ENCODE results near the gene SLC27A2. TPM values are rescaled to one million over a fixed set of nuclear protein-coding genes. Genes with fewer than 3 reads are reported as not detected.
A peak's percentile ranks its signal among the peaks of the same experiment; 100 is the strongest.

Gene SLC27A2
- polyA plus RNA-seq, 1 experiment, result 0.11 TPM

- ChIA-PET CTCF (no interaction called here), POLR2A (no interaction called here)
- no peak for TF ChIP-seq CTCF (IDR thresholded peaks at IDR 0.05; ENCODE audit: low read depth, low read length)
- Histone ChIP-seq H3K27me3 (ENCODE audit: control insufficient read depth, insufficient read depth, low read length) (peaks cover 4% of the 10 kb centered on the region), H3K9me3 (ENCODE audit: control insufficient read depth, insufficient read depth, low read length) (no peaks in the 10 kb centered on the region), H3K4me3 (ENCODE audit: low read depth, low read length) (no peak overlapping the region), H3K27ac (ENCODE audit: low read depth, low read length) (no peak overlapping the region)
- no peak for DNase-seq (ENCODE audit: low read depth, low spot score)
Measured at GRCh38 chr15:50224606-50225005, 42.6 kb downstream of the SLC27A2 start.

- Histone ChIP-seq H3K27ac (ENCODE audit: low read depth, low read length) (no peak overlapping the region), H3K27me3 (ENCODE audit: control insufficient read depth, insufficient read depth, low read length) (peaks cover 4% of the 10 kb centered on the region), H3K4me3 (ENCODE audit: low read depth, low read length) (no peak overlapping the region), H3K9me3 (ENCODE audit: control insufficient read depth, insufficient read depth, low read length) (no peaks in the 10 kb centered on the region)
- no peak for DNase-seq (ENCODE audit: low read depth, low spot score)
- TF ChIP-seq CTCF (IDR thresholded peaks at IDR 0.05; ENCODE audit: low read depth, low read length), result no peak
- POLR2A ChIA-PET, result no interaction called here
- CTCF ChIA-PET, result no interaction called here
Measured at GRCh38 chr15:50225057-50225456, 43.1 kb downstream of the SLC27A2 start.

- H3K27me3 ChIP-seq (ENCODE audit: control insufficient read depth, insufficient read depth, low read length), result no peaks in the 10 kb centered on the region
- no peak for DNase-seq (ENCODE audit: low read depth, low spot score)
- H3K9me3 ChIP-seq (ENCODE audit: control insufficient read depth, insufficient read depth, low read length), result no peaks in the 10 kb centered on the region
- no peak for TF ChIP-seq CTCF (IDR thresholded peaks at IDR 0.05; ENCODE audit: low read depth, low read length)
- H3K27ac ChIP-seq (ENCODE audit: low read depth, low read length), result no peak overlapping the region
- POLR2A ChIA-PET, result no interaction called here
- CTCF ChIA-PET, result no interaction called here
- H3K4me3 ChIP-seq (ENCODE audit: low read depth, low read length), result no peak overlapping the region
Measured at GRCh38 chr15:50225938-50226337, 43.9 kb downstream of the SLC27A2 start.

GRCh38 chr15:50227076-50227475 is 45.1 kb downstream of the SLC27A2 start:
- TF ChIP-seq CTCF (IDR thresholded peaks at IDR 0.05; ENCODE audit: low read depth, low read length), result no peak
- POLR2A ChIA-PET, result no interaction called here
- Histone ChIP-seq H3K9me3 (ENCODE audit: control insufficient read depth, insufficient read depth, low read length) (no peaks in the 10 kb centered on the region), H3K4me3 (ENCODE audit: low read depth, low read length) (no peak overlapping the region), H3K27ac (ENCODE audit: low read depth, low read length) (no peak overlapping the region), H3K27me3 (ENCODE audit: control insufficient read depth, insufficient read depth, low read length) (no peaks in the 10 kb centered on the region)
- CTCF ChIA-PET, result no interaction called here
- DNase-seq (ENCODE audit: low read depth, low spot score), result peak; percentile 34

- no peak for TF ChIP-seq CTCF (IDR thresholded peaks at IDR 0.05; ENCODE audit: low read depth, low read length)
- CTCF ChIA-PET, result interaction anchor here (0.6 kb wide), 1 partner anchor 80 kb away, joined by 3 read pairs; no protein-coding TSS in a partner anchor
Measured at GRCh38 chr15:50228866-50229265, 46.9 kb downstream of the SLC27A2 start.

More at GRCh38 chr15:50228866-50229265, 46.9 kb downstream of the SLC27A2 start:
- Histone ChIP-seq H3K27me3 (ENCODE audit: control insufficient read depth, insufficient read depth, low read length) (no peaks in the 10 kb centered on the region), H3K9me3 (ENCODE audit: control insufficient read depth, insufficient read depth, low read length) (no peaks in the 10 kb centered on the region), H3K4me3 (ENCODE audit: low read depth, low read length) (no peak overlapping the region), H3K27ac (ENCODE audit: low read depth, low read length) (no peak overlapping the region)
- DNase-seq (ENCODE audit: low read depth, low spot score), result no peak
- POLR2A ChIA-PET, result interaction anchor here (0.5 kb wide), 1 partner anchor 115 kb away, joined by 3 read pairs; no protein-coding TSS in a partner anchor

Data from AG04450 (cell line).